ENCODE measurements around the gene NAP1L4. TPM values are rescaled to one million over a fixed set of nuclear protein-coding genes. Genes with fewer than 3 reads are reported as not detected.

Gene NAP1L4
- total RNA-seq, 1 experiment from 2014 or later = 274 TPM

GRCh38 chr11:2913019-2913431 lies 79.1 kb downstream of the NAP1L4 start:
- H3K9me3 ChIP-seq (ENCODE audit: control insufficient read depth, insufficient read depth, low read depth, low read length) = no peaks in the 10 kb centered on the region
- H3K27ac ChIP-seq (ENCODE audit: low read length) = peak overlapping the region; percentile 63
- BruUV-seq (replicated peaks) = no TSS peak
- in situ Hi-C loops (cut with HindIII; ENCODE audit: low pct_unique_long_range_greater_than_20kb, low sequenced_read_pairs) = no loop called here
- H3K4me1 ChIP-seq (ENCODE audit: control insufficient read depth, insufficient read depth, low read length) = peaks cover 41% of the 10 kb centered on the region
- no peaks in the 10 kb centered on the region for H3K36me3 ChIP-seq (ENCODE audit: control insufficient read depth, insufficient read depth, low read length)
- no peak overlapping the region for H3K4me3 ChIP-seq (ENCODE audit: low read depth in 2 of 2, low read length in 2 of 2)
- H3K27me3 ChIP-seq (ENCODE audit: control insufficient read depth, insufficient read depth, low read length) = no peaks in the 10 kb centered on the region
- intact Hi-C loops (cut with micrococcal nuclease; ENCODE audit: unreplicated experiment) = no loop called here
- ChIA-PET CTCF (no interaction called here), POLR2A (no interaction called here)
- TF ChIP-seq POLR2AphosphoS5 (IDR thresholded peaks at IDR 0.05; ENCODE audit: low read depth, low read length) = peak; percentile 33; the same call in 1 of the 2 replicates
- no peak for TF ChIP-seq REST (IDR thresholded peaks at IDR 0.05; ENCODE audit: insufficient read depth in 1 of 2, low read depth in 2 of 2, low read length in 1 of 2)
- no peak for TF ChIP-seq SIN3A (IDR thresholded peaks at IDR 0.05; ENCODE audit: borderline replicate concordance, insufficient read depth, low read depth, low read length)
- TF ChIP-seq CTCF (IDR thresholded peaks at IDR 0.05) = no peak
- TF ChIP-seq TCF7L2 (IDR thresholded peaks at IDR 0.05; ENCODE audit: low read depth, low read length) = no peak
- peak; percentile 64 for ATAC-seq
- no peak for DNase-seq (ENCODE audit: low read depth, low spot score)

- no peaks in the 10 kb centered on the region for H3K9me3 ChIP-seq (ENCODE audit: control insufficient read depth, insufficient read depth, low read depth, low read length)
- intact Hi-C loops (cut with micrococcal nuclease; ENCODE audit: unreplicated experiment) = no loop called here
- DNase-seq (ENCODE audit: low read depth, low spot score) = no peak
- ATAC-seq = peak; percentile 78
- H3K36me3 ChIP-seq (ENCODE audit: control insufficient read depth, insufficient read depth, low read length) = no peaks in the 10 kb centered on the region
- H3K27ac ChIP-seq (ENCODE audit: low read length) = peak overlapping the region; percentile 63; the same call in 1 of the 2 replicates
- no peak for TF ChIP-seq TCF7L2 (IDR thresholded peaks at IDR 0.05; ENCODE audit: low read depth, low read length)
- no peak for TF ChIP-seq SIN3A (IDR thresholded peaks at IDR 0.05; ENCODE audit: borderline replicate concordance, insufficient read depth, low read depth, low read length)
- TF ChIP-seq CTCF (IDR thresholded peaks at IDR 0.05) = no peak
- no peak for TF ChIP-seq REST (IDR thresholded peaks at IDR 0.05; ENCODE audit: insufficient read depth in 1 of 2, low read depth in 2 of 2, low read length in 1 of 2)
- TF ChIP-seq POLR2AphosphoS5 (IDR thresholded peaks at IDR 0.05; ENCODE audit: low read depth, low read length) = 0 out of 2 replicates have a peak, but pooled peaks have one; percentile 30
- BruUV-seq (replicated peaks) = no TSS peak
- no peak overlapping the region for H3K4me3 ChIP-seq (ENCODE audit: low read depth in 2 of 2, low read length in 2 of 2)
- in situ Hi-C loops (cut with HindIII; ENCODE audit: low pct_unique_long_range_greater_than_20kb, low sequenced_read_pairs) = no loop called here
- H3K27me3 ChIP-seq (ENCODE audit: control insufficient read depth, insufficient read depth, low read length) = no peaks in the 10 kb centered on the region
- H3K4me1 ChIP-seq (ENCODE audit: control insufficient read depth, insufficient read depth, low read length) = peaks cover 41% of the 10 kb centered on the region
- POLR2A ChIA-PET = no interaction called here
- CTCF ChIA-PET = no interaction called here
Measured at GRCh38 chr11:2912498-2912897, 79.6 kb downstream of the NAP1L4 start.

Data from Panc1 (cell line).